Neuronal stem cell (in vitro differentiated cells): ENCODE results near the gene NBAS.

Source experiments
- DNase-seq: peaks from one replicate; pipeline ENCODE4 v3.0.0-alpha.2; 2013; ENCODE audit warnings: low spot score
- H2AFZ ChIP-seq: one replicate; pipeline ENCODE4 v1.6.1; 2013; ENCODE audit warnings: mild to moderate bottlenecking, low read length, inconsistent platforms
- H2AK5ac ChIP-seq: 2 replicates; pipeline ENCODE4 v1.6.1; 2013; ENCODE audit warnings: low read depth, mild to moderate bottlenecking, inconsistent platforms, low read length, moderate library complexity, mixed read lengths
- H2BK120ac ChIP-seq: 2 replicates; pipeline ENCODE4 v1.6.1; 2013; ENCODE audit warnings: low read depth, mild to moderate bottlenecking, inconsistent platforms, low read length, moderate library complexity, mixed read lengths
- H2BK12ac ChIP-seq: one replicate; pipeline ENCODE4 v1.6.1; 2013; ENCODE audit warnings: low read length, inconsistent platforms
- H2BK15ac ChIP-seq: 2 replicates; pipeline ENCODE4 v1.6.1; 2013; ENCODE audit warnings: mild to moderate bottlenecking, low read length, inconsistent platforms, mixed read lengths
- H2BK5ac ChIP-seq: one replicate; pipeline ENCODE4 v1.6.1; 2013; ENCODE audit warnings: inconsistent platforms, mild to moderate bottlenecking, low read length, moderate library complexity
- H3K14ac ChIP-seq: one replicate; pipeline ENCODE4 v1.6.1; 2013; ENCODE audit warnings: low read length, inconsistent platforms
- H3K18ac ChIP-seq: 2 replicates; pipeline ENCODE4 v1.6.1; 2013; ENCODE audit warnings: low read length, inconsistent platforms
- H3K23ac ChIP-seq: 2 replicates; pipeline ENCODE4 v1.6.1; 2013; ENCODE audit warnings: low read depth, mild to moderate bottlenecking, mixed read lengths, low read length, inconsistent platforms; ENCODE audit not compliant: poor library complexity
- H3K27ac ChIP-seq: replicated peaks from 3 replicates; pipeline ENCODE4 v1.5.1; 2013; ENCODE audit warnings: low read length, inconsistent platforms
- H3K27me3 ChIP-seq, 3 experiments: 2 replicates each; pipeline ENCODE4 v1.6.1; 2013; ENCODE audit warnings: low read length in 3 of 3, mild to moderate bottlenecking in 2 of 3, inconsistent platforms in 1 of 3, low read depth in 1 of 3, mixed read lengths in 1 of 3, moderate library complexity in 1 of 3; ENCODE audit not compliant: control insufficient read depth in 3 of 3, insufficient read depth in 3 of 3
- H3K36me3 ChIP-seq, 2 donors: replicated peaks in 1 of 2; 2 replicates each; pipeline ENCODE4 v1.6.1; 2013; ENCODE audit warnings: low read length in 2 of 2; ENCODE audit not compliant: control insufficient read depth in 2 of 2, insufficient read depth in 2 of 2
- H3K4ac ChIP-seq: 2 replicates; pipeline ENCODE4 v1.6.1; 2013; ENCODE audit warnings: inconsistent platforms, mild to moderate bottlenecking, low read length, moderate library complexity
- H3K4me1 ChIP-seq, 2 donors: 1 replicate in 1 of 2; 2 replicates in 1 of 2; pipeline ENCODE4 v1.6.1; 2013; ENCODE audit warnings: low read length in 2 of 2, low read depth in 1 of 2; ENCODE audit not compliant: control insufficient read depth in 2 of 2, insufficient read depth in 1 of 2
- H3K4me2 ChIP-seq: one replicate; pipeline ENCODE4 v1.6.1; 2013; ENCODE audit warnings: mild to moderate bottlenecking, low read length, inconsistent platforms; ENCODE audit not compliant: insufficient read depth, poor library complexity, severe bottlenecking
- H3K4me3 ChIP-seq, 2 donors: 2 replicates each; pipeline ENCODE4 v1.5.1; 2013; ENCODE audit warnings: low read length in 2 of 2, mild to moderate bottlenecking in 2 of 2, inconsistent platforms in 1 of 2, moderate library complexity in 1 of 2
- H3K79me1 ChIP-seq: one replicate; pipeline ENCODE4 v1.6.1; 2013; ENCODE audit warnings: low read depth, mild to moderate bottlenecking, inconsistent platforms, low read length, moderate library complexity
- H3K9ac ChIP-seq: one replicate; pipeline ENCODE4 v1.6.1; 2013; ENCODE audit warnings: mild to moderate bottlenecking, low read depth, low read length, inconsistent platforms; ENCODE audit not compliant: poor library complexity
- H3K9me3 ChIP-seq, 2 donors: replicated peaks in 1 of 2; 2 replicates each; pipeline versions ENCODE3 to v1.6.1; 2013; ENCODE audit warnings: low read length in 2 of 2, mild to moderate bottlenecking in 2 of 2, inconsistent platforms in 1 of 2, low read depth in 1 of 2, mixed read lengths in 1 of 2, moderate library complexity in 1 of 2; ENCODE audit not compliant: control insufficient read depth in 2 of 2, insufficient read depth in 1 of 2
- H4K8ac ChIP-seq: one replicate; pipeline ENCODE4 v1.6.1; 2013; ENCODE audit warnings: low read depth, mild to moderate bottlenecking, inconsistent platforms, low read length, moderate library complexity
- H4K91ac ChIP-seq: one replicate; pipeline ENCODE4 v1.6.1; 2013; ENCODE audit warnings: low read length, low read depth, mild to moderate bottlenecking, inconsistent platforms; ENCODE audit not compliant: poor library complexity
- WGBS, 2 donors: extraction: QIAGEN DNeasy Blood & Tissue Kit; methylation state at CpG; one replicate each; pipeline ENCODE4 v1.1.7; 2013; ENCODE audit warnings: missing lambda C conversion rate in 2 of 2, mixed read lengths in 1 of 2; ENCODE audit not compliant: insufficient read length in 2 of 2, insufficient replicate concordance in 1 of 2; ENCODE audit errors: extremely low coverage in 2 of 2; 5-methylcytosine and 5-hydroxymethylcytosine counted together

NBAS gene

DNA sequence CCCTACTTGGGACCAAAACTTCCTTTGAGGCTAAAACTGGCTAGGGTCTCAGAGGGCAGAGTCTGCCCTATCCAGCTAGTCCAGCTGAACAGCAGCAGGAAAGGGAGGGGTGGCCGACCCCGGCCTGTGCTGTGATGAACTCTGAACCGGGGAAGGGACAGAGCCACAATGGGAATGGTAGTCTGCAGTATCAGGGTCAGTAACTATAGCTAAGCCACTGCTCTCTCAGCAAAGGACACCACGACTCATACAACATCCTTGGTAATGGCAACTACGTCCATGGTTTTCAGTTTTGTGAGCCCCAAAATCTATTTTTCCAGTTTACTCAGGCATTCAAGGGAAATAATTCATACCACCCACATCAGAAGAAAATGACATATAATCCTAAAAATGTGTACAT lies 75.2 kb downstream of the NBAS start:
- Histone ChIP-seq H2BK15ac (no peak overlapping the region), H3K4me3 (no peak overlapping the region), H4K91ac (no peak overlapping the region)

DNA sequence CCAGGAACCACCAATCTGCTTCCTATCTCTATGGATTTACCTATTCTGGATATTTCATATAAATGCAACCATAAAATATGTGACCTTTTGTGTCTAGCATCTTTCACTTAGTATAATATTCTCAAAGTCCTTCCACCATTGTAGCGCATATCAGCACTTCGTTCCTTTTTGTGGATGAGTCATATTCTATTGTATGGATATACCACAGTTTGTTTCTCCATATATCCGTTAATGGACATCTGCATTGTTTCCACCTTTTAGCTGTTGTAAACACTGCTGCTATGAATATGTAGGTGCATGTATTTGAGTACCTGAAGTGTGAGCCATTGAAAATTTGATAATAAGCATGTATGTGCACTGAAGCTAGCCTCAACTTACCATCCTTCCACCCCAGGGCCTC lies 80.1 kb downstream of the NBAS start:
- H3K4me3 ChIP-seq: no peak overlapping the region
- no peak overlapping the region for H2BK12ac ChIP-seq
- no peak overlapping the region for H4K8ac ChIP-seq
- no peak overlapping the region for H3K4me2 ChIP-seq
- H3K9me3 ChIP-seq: peaks cover 3 to 6% of the 10 kb centered on the region in 2 donors
- no peak overlapping the region for H2BK5ac ChIP-seq
- DNase-seq: no peak
- H3K23ac ChIP-seq: no peak overlapping the region
- H4K91ac ChIP-seq: no peak overlapping the region
- H3K36me3 ChIP-seq: peaks cover 3 to 29% of the 10 kb centered on the region in 2 donors
- WGBS, 2 donors: no CpG with 5 or more reads among the region's 3 CpGs
- H2AK5ac ChIP-seq: no peak overlapping the region
- H3K27me3 ChIP-seq: no peaks in the 10 kb centered on the region
- H3K27ac ChIP-seq: no peak overlapping the region
- H3K14ac ChIP-seq: no peak overlapping the region
- no peak overlapping the region for H3K9ac ChIP-seq
- no peak overlapping the region for H2AFZ ChIP-seq
- H3K4ac ChIP-seq: no peak overlapping the region
- no peaks in the 10 kb centered on the region for H3K79me1 ChIP-seq
- peaks cover 0 to 14% of the 10 kb centered on the region in 2 donors for H3K4me1 ChIP-seq
- no peak overlapping the region for H3K18ac ChIP-seq
- H2BK15ac ChIP-seq: no peak overlapping the region
- no peak overlapping the region for H2BK120ac ChIP-seq

More for the DNA sequence above, 75.2 kb downstream of the NBAS start:
- H2AFZ ChIP-seq: peak overlapping the region; percentile 18
- H3K14ac ChIP-seq: no peak overlapping the region
- H2BK5ac ChIP-seq: no peak overlapping the region
- H3K4me2 ChIP-seq: no peak overlapping the region
- H3K4ac ChIP-seq: no peak overlapping the region
- H3K9ac ChIP-seq: no peak overlapping the region
- H2BK120ac ChIP-seq: no peak overlapping the region
- WGBS, 2 donors: no CpG with 5 or more reads among the region's 5 CpGs
- no peak overlapping the region for H4K8ac ChIP-seq
- H2AK5ac ChIP-seq: no peak overlapping the region
- peaks cover 5 to 41% of the 10 kb centered on the region in 2 donors for H3K36me3 ChIP-seq
- DNase-seq: no peak
- H3K27me3 ChIP-seq: no peaks in the 10 kb centered on the region
- no peak overlapping the region for H2BK12ac ChIP-seq
- H3K23ac ChIP-seq: no peak overlapping the region
- H3K18ac ChIP-seq: no peak overlapping the region
- peaks cover 0 to 25% of the 10 kb centered on the region in 2 donors for H3K4me1 ChIP-seq
- no peaks in the 10 kb centered on the region for H3K79me1 ChIP-seq
- peaks cover 3 to 4% of the 10 kb centered on the region in 2 donors for H3K9me3 ChIP-seq
- H3K27ac ChIP-seq: no peak overlapping the region

DNA sequence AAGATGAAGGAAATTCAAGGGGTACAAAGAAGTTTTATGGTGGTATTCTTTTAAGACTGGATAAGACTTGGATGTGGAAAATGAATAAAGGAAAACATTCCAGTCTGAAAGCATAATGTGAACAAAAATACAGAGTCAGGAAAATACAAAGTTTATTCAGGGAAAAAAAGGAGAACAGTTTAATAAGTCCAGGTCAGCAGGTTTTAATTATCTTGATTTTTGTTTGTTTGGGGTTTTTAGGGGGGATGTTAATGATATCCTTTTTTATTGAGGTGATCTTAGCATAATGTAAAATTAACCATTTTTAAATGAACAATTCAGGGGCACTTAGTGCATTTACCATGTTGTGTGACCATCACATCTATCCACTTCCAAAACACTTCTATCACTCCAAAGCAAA lies 80.6 kb downstream of the NBAS start:
- no peak overlapping the region for H3K27ac ChIP-seq
- peaks cover 0 to 13% of the 10 kb centered on the region in 2 donors for H3K4me1 ChIP-seq
- no peak overlapping the region for H2AK5ac ChIP-seq
- H3K23ac ChIP-seq: no peak overlapping the region
- no peak overlapping the region for H3K14ac ChIP-seq
- DNase-seq: no peak
- no peak overlapping the region for H2BK12ac ChIP-seq
- H3K4ac ChIP-seq: no peak overlapping the region
- H4K91ac ChIP-seq: no peak overlapping the region
- H2BK5ac ChIP-seq: no peak overlapping the region
- peaks cover 3 to 6% of the 10 kb centered on the region in 2 donors for H3K9me3 ChIP-seq
- H2AFZ ChIP-seq: no peak overlapping the region
- no peak overlapping the region for H3K4me2 ChIP-seq
- H3K18ac ChIP-seq: no peak overlapping the region
- no peak overlapping the region for H3K4me3 ChIP-seq
- H2BK15ac ChIP-seq: no peak overlapping the region
- no peaks in the 10 kb centered on the region for H3K79me1 ChIP-seq
- H3K36me3 ChIP-seq: peaks cover 3 to 32% of the 10 kb centered on the region in 2 donors
- no peak overlapping the region for H3K9ac ChIP-seq
- no peak overlapping the region for H4K8ac ChIP-seq
- H3K27me3 ChIP-seq: no peaks in the 10 kb centered on the region
- no peak overlapping the region for H2BK120ac ChIP-seq

DNA sequence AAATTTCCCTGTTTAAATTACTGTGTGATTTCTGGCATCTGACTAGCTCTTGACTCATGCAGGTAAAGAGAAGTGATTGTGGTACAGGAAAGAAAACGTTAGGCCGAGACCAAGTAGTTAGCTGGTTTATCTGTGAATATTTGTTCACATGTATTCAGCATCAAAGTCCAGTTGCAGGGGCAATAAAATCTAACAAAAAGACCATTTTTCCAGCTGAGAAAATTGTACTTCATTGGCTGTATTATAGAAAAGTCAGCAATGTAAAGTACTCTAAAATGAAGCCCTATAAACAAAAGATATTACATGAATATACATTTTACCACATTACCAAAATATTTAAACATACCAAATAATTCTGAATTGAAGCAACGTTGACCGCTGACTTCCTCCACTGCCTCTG lies 88.3 kb downstream of the NBAS start:
- H3K27me3 ChIP-seq: no peaks in the 10 kb centered on the region
- H3K9ac ChIP-seq: no peak overlapping the region
- H3K4me1 ChIP-seq: no peaks in the 10 kb centered on the region
- H3K18ac ChIP-seq: no peak overlapping the region
- H2BK15ac ChIP-seq: no peak overlapping the region
- no peak overlapping the region for H2BK5ac ChIP-seq
- H2BK120ac ChIP-seq: no peak overlapping the region
- H3K36me3 ChIP-seq: peaks cover 7 to 60% of the 10 kb centered on the region in 2 donors
- no peaks in the 10 kb centered on the region for H3K79me1 ChIP-seq
- DNase-seq: no peak
- no peak overlapping the region for H2BK12ac ChIP-seq
- H2AFZ ChIP-seq: no peak overlapping the region
- H3K4me2 ChIP-seq: no peak overlapping the region
- WGBS, 2 donors: no CpG with 5 or more reads among the region's 4 CpGs
- no peak overlapping the region for H3K23ac ChIP-seq
- no peak overlapping the region for H4K8ac ChIP-seq
- no peak overlapping the region for H3K4me3 ChIP-seq
- H3K4ac ChIP-seq: no peak overlapping the region
- H3K14ac ChIP-seq: no peak overlapping the region
- H2AK5ac ChIP-seq: no peak overlapping the region
- no peak overlapping the region for H4K91ac ChIP-seq
- no peak overlapping the region for H3K27ac ChIP-seq
- peaks cover 0 to 6% of the 10 kb centered on the region in 2 donors for H3K9me3 ChIP-seq
